GM19463 (cell line): ENCODE results near the gene PANK4.
A peak's percentile ranks its signal among the peaks of the same experiment; 100 is the strongest.

Experiments
- ATAC-seq: cut with Tn5 transposase; IDR thresholded peaks from one replicate; pipeline ENCODE4 v1.9.1; 2021; ENCODE audit warnings: mild to moderate bottlenecking, moderate library complexity; ENCODE audit not compliant: unreplicated experiment

PANK4 gene

DNA sequence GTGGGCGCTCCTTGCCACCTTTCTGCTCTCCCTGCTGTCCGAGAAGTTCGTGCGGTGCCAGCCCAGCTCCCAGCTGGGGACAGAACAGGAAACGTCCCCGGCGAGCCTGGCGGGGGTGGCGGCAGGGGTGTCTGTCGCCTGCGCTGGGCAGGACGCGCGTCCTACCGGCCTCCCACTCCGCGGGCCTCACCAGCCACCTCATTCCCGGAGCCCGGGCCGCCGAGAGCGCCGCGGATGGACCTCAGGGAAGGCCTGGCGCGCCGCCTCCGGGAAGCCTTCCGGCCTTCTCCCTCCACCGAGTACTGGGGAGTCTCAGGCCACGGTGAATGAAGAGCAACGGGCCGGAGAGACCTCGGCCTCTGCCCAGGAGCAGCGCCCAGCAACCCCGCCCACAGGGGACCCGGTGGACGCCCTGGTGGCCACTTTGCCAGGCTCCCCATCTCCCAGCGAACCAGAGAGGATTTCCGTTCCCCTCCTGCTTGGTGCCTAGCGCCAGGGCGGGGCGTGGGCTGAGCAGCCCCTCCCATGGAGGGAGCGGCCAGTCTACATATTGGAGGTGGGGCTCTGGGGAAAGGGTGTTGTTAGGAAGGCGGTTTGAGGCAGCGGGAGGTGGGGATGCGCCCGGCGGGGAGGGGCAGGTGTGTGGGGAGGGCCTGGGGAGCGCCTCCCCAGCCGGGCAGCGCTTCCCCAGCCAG is 20.3 kb upstream of the PANK4 start:
- peak; percentile 33 for ATAC-seq

DNA sequence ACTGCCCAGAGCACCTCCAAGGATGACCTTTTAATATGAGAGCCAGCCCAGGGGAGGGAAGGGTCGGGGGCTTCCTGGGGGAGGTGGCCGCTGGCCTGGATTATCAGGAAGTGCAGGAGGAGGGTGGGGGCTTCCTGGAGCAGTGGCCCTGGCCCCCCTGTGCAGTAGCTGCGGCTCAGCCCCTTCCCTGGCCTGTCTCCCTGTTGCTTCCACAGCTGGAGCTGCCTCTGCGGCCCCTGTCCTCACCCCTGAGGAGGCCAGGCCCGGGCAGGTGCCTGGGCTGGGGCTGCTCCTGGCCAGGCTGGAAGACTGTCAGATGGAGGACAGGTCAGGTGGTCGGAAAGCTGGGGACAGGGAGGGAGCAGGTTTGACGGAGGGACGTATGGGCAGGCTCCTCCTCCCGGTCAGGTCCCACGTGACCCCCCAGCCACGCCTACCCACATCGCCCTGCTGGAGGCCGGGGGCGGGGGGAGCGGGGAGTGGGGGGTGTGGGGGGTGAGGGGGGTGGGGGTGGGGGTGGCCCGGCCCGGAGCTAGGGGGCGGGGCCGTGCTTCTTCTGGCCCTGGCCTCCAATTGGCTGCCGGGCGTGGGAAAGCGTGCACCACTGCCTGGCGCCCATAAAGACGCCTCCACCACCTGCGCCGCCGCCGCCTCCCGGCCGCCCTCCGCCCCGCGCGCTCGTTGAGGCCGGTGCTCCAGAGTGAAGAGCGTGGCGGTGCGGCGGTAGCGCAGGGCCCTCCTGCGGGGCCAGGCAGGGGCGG is 19.5 kb upstream of the PANK4 start:
- ATAC-seq, result peak; percentile 45

DNA sequence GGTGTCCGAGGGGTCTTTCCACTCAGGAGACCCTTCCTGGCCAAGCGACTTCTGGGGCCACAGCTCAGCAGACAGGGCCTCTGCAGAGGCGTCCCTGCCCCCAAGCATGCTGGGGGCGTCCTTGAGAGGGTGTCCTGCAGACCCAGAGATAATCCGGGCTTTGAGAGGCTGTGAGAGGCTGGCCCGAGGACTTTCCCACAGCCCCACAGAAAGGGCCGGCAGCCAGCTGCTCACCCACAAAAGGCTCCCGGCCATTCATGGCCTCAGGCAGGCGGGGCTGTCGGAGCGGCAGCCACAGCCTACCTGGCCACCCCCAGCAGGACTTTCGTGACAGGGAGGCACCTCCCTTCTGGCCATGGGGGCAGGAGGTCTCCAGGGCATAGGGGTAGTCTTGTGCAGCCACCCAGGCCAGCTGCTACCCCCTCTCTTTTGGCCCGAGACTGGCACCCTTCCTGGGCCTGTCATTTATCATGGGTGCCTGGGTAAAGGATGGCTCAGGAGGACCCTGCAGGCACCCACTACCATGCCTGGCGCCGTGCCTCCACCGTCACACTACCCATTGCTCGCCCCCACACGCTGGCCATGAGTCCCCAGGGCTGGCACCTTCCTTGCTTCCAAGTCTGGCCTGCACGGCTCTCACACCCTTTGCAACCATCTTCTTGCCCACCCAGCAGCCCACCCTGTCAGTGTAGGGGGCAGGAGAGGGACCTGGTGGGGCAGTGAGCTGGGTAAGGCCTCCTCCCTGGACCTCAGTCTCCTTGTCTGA is 18.7 kb upstream of the PANK4 start:
- ATAC-seq, result no peak

- no peak for ATAC-seq
Measured at GRCh38 chr1:2544093-2544874, 17.9 kb upstream of the PANK4 start.

- ATAC-seq, result no peak
Measured at GRCh38 chr1:2543543-2544092, 17.2 kb upstream of the PANK4 start.

DNA sequence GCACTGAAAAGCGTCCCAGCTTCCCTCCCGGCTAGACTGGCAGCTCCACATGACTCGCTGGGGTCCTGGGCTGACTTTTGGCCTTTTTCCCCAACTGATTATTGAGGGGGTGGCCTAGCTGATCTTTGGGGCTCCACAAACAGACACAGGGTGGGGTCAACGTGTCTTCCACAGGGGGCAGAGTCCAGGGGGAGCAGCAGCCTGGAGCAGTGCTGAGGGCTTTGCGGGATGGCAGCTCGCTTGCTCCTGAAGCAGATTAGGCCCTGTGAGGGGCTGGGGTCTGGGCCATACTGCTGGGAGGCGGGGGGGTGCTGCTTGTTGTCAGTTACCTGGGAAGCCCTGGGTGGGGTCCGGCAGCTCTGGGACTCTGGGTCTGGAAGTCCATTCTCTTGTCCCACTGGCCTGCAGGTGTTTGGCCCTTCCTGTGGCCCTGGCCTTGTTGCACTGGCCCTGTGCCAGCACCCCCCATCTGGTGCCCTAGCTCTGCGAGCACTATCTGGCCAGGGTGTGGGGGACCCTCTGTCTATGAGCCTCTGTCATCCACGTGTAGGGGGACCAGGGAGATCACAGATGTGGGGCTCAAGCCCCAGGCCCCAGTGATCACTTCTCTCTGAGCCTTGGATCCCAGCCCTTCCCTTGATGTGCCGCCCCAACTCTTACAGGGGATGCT is 16.0 kb upstream of the PANK4 start:
- ATAC-seq, result no peak

DNA sequence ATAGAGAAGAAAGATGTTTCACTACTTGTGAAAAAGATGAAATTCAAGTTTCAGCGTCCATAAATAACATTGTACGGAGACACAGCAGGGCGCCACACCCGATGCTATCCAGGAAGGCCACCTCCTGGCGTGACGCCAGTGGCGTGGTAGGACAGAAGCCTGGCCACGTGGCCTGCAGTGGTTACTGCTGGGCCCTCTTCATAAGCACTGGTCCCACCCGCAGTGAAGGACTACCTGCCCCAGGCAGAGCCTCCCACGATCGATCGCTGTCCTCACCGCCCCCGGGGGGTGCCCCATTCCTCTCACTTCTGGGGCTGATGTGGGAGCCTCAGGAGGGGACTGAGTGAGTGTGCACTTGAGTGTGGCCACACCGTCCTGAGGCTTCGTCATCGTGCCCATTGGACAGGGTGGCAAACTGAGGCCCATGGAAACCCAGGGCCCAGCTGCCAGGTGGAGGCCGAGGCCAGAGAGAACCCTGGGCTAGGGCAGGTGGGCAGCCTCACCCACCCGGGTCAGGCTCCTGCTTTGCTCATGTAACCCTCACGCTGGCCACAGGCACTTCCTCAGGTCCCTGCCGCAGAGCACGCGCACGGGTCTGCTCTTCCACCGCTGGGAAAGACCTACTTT is 15.3 kb upstream of the PANK4 start:
- no peak for ATAC-seq

GRCh38 chr1:2540816-2541492 is 14.6 kb upstream of the PANK4 start:
- no peak for ATAC-seq

DNA sequence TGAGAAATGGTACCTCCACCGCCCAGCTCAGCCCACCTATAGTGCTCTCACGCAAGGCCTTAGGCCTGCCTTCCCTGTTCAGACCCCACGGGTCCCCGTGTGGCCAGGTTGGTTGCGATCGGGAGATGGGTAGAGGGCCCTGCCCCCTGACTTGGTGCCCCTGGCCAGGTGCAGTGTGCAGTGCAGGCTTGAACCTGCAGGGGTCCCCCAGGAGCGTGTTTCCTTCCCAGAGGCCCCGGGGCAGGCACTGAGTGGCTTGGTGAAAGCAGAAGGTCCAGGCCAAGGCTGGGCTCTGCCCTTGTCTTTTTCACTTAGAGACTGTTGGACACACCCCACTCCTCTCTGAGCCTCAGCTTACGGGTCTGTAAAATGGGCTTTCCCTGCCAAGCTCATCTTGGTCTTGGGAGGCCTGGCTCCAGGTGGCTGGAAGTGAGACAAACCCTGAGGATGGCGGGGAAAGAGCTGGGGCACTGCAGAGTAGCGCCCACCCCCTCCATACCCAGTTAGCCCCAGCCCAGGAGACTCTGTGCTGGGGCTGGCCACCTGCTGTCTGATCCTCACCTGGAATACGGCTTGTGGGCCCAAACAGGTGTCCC is 13.0 kb upstream of the PANK4 start:
- ATAC-seq, result no peak

DNA sequence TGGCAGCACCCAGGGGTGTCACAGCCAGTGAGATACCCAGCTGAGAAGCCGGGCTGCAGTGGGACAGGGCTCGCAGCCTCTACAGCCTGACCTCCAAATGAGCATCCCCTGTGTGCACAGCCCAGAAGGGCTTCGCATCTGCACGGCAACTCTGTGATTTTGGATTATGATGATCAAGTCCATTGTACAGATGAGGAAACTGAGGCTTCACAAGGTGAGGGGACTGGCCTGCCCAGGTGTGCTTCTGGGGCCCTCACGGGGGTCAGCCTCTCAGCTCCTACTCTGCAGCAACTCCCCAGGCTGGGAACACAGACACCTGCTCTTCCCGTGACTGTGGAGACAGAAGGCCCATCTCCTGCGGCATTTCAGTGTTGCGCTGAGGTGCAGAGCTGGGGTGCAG is 12.5 kb upstream of the PANK4 start:
- no peak for ATAC-seq

- no peak for ATAC-seq
Measured at GRCh38 chr1:2538376-2538775, 12.0 kb upstream of the PANK4 start.

DNA sequence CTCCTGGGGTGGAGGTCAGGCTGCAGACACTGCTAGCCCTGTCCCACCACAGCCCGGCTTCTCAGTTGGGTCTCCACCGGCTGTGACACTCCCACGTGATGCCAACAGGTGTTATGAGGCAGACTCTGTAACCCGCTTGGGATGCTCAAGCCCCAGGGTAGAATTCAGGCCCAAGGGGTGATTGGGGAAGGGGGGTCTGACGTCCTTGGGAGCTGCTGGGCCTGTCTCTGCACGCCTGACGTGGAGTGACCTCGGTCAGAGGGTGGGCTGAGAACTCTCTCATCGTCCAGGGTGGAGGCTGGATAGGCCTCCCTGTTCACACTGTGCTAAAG is 11.4 kb upstream of the PANK4 start:
- ATAC-seq, result no peak

DNA sequence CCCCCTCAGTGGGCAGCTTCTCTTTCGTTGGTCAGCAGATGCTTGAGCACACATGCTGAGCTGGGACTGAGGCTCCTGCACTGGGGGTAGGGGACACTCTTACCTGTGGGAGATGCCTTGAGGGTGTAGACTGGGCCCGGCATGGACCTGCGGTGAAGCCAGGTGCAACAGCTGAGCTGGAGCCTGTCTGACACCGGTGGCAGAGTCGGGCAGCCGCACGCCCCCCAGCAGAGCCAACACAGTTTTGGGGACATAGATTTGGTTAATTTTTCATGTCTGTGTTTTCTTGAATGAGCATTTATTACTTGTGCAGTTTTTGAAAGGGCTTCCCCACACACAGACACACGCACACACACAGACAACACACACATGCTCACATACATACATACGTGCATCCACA is 9.6 kb upstream of the PANK4 start:
- ATAC-seq, result no peak

- ATAC-seq, result no peak
Measured at GRCh38 chr1:2535455-2535854, 9.1 kb upstream of the PANK4 start.

DNA sequence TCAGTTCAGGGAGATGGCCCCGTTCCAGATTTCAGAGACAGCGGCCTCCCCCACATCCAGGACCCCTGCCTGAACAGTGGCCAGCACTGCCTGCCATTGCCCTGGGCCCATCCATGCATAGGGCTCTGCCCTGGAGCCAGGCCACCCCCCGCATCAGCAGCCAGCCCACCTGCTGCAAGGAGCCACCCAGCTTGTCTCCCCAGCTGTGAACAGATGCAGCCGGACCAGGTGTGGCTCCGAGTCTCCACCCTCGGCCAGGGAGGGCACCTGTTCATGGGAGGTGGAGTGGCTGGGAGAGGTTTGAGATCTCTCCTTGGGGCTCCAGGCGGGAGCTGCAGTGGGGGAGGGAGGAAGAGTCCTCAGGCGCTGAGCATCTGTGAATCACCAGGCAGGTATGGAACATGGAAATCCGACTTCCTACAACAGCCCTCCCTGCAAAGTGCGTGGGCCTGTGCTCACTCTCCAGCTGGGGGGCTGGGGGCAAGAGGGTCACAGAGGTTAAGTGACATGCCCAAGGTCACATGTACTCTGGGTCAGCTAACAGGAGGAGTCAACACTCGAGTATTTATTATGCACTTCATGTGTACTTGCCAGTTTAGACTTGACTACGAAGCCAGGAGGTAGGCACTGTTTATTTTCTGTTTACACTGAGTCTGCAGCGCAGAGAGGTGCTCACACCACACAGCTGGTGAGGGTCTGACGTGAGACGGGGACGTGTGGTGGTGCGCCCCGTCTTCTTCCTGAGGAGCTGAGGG is 8.5 kb upstream of the PANK4 start:
- no peak for ATAC-seq

DNA sequence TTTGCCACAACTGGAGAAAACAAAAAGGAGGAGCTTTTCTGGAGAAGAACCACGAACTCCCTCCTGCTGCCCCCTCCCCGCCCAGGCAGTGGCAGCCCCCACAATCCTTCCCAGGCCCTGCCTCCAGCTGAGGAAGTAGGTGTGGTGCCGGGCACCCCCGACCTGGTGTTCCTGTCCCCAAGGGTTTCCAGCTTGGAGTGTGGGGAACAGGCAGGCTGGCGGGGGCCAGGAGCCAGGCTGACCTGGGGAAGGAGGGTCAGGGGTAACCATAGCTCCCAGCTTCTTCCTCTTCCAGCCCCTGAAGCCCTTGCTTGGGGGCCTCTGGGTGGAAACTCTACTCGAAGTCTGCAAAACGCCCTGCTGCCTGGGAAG is 7.9 kb upstream of the PANK4 start:
- ATAC-seq, result no peak

- no peak for ATAC-seq
Measured at GRCh38 chr1:2533365-2533764, 7.0 kb upstream of the PANK4 start.

DNA sequence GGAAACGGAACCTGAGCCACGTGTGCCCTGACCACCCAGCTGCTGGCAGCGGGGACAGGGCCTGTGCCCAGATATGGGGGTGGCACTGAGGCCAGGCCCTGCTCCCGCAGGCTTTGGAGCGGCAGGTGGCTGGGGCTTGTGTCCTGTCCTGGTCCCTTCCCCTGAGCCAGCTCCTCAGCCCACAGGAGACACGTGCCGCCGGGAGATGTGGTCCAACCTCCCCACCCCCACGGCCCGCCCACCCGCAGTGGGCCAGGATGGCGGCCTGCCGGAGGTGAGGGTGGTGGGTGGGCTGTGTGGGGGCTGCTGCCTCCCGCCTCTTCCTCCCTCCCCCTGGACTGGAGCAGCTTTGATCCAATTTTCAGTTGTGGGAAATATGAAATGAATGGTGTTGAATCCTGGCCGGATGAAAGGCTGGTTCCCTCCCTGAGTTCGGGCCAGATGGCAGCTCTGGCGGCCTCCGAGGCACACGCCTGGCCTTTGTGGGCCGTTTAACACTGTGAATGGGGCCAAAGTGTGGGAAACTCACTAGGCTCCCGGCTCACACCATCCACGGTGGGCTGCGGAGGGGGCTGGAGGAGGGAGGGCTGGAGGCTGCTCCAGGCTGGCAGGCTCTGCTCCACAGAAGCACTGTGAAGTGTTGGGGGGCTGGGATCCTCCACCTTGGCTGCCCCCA is 6.2 kb upstream of the PANK4 start:
- no peak for ATAC-seq
